Measurements from ENCODE around the gene SGPL1. TPM values are rescaled to one million over a fixed set of nuclear protein-coding genes. Genes with fewer than 3 reads are reported as not detected.

Gene SGPL1
- total and polyA plus RNA-seq, 2 of the 8 experiments (the other 6 are each of a cell fraction or from before 2014, with no cell fraction given), result 20.5 to 51.6 TPM

DNA sequence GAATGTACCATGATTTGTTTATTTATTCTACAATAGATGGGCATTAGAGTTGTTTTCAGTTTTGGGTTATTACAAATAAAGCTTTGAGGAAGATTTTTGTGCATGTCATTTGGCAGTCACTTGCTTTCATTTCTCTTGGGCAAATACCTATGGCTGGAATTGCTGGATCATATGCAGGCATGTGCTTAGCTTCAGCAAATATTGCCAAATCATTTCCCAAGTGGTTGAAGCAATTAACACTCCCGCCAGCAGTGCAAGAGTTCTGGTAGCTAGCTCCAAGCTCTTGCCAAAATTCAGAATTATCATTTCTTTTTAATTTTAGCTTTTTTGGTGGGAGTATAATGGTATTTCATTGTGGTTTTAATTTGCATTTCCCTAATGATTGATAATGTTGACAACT, 105.5 kb downstream of the SGPL1 start (continued):
- TF ChIP-seq USF2 (IDR thresholded peaks at IDR 0.05; ENCODE audit: low read length) (no peak), CBX5 (IDR thresholded peaks at IDR 0.05; ENCODE audit: low read depth, low read length) (no peak)
